Uterus (tissue), 2 donors: Measurements from ENCODE around the gene RARRES1.
A peak's percentile ranks its signal among the peaks of the same experiment; 100 is the strongest.

Experiments used
- POLR2A ChIP-seq, 2 donors: fragments of 450-650 bp; IDR thresholded peaks; one replicate each; pipeline ENCODE4 v1.6.1; 2016; ENCODE audit warnings: antibody characterized with exemption in 2 of 2, mild to moderate bottlenecking in 1 of 2, moderate library complexity in 1 of 2
- TF ChIP-seq, protein P1 (sequence below), 4 experiments: fragments of 200-600 bp in 2 of 4; fragments of 450-650 bp in 2 of 4; sonication (generic) in 2 of 4; IDR thresholded peaks; one replicate each; pipeline ENCODE4 v1.5.1; 2016 to 2019; ENCODE audit warnings: antibody characterized with exemption in 4 of 4, mild to moderate bottlenecking in 2 of 4, moderate library complexity in 1 of 4

- TF ChIP-seq, protein P1, sequence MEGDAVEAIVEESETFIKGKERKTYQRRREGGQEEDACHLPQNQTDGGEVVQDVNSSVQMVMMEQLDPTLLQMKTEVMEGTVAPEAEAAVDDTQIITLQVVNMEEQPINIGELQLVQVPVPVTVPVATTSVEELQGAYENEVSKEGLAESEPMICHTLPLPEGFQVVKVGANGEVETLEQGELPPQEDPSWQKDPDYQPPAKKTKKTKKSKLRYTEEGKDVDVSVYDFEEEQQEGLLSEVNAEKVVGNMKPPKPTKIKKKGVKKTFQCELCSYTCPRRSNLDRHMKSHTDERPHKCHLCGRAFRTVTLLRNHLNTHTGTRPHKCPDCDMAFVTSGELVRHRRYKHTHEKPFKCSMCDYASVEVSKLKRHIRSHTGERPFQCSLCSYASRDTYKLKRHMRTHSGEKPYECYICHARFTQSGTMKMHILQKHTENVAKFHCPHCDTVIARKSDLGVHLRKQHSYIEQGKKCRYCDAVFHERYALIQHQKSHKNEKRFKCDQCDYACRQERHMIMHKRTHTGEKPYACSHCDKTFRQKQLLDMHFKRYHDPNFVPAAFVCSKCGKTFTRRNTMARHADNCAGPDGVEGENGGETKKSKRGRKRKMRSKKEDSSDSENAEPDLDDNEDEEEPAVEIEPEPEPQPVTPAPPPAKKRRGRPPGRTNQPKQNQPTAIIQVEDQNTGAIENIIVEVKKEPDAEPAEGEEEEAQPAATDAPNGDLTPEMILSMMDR (IDR thresholded peaks at IDR 0.05), result peak; percentile 24 to 55 (median 54)
- no peak for TF ChIP-seq POLR2A (IDR thresholded peaks at IDR 0.05)
Observed at GRCh38 chr3:158659454-158660237, 72.6 kb downstream of the RARRES1 start.
